A673 (cell line): ENCODE data around the gene GJA5. TPM values are rescaled to one million over a fixed set of nuclear protein-coding genes. Genes with fewer than 3 reads are reported as not detected.

Experiments used
- BruUV-seq: library from RNA; stranded (reverse); fragments of 400-500 nt; replicated peaks from 2 replicates; lab custom pipeline; 2021; lab: Mats Ljungman, UMichigan
- CTCF ChIA-PET: fragments of 300-600 bp; sonication (Branson Sonifier 250); formaldehyde crosslinking; loops from one replicate; lab custom pipeline; 2022; ENCODE audit warnings: antibody characterized with exemption; lab: Charles Lee
- POLR2A ChIA-PET: fragments of 300-600 bp; sonication (Branson Sonifier 250); formaldehyde crosslinking; loops from one replicate; lab custom pipeline; 2022; ENCODE audit warnings: antibody characterized with exemption; ENCODE audit not compliant: low non-redundant PET; lab: Charles Lee
- DNase-seq: peaks from one replicate; pipeline ENCODE4 v3.0.0-alpha.2; 2015; ENCODE audit warnings: low spot score
- H3K27ac ChIP-seq: fragments of 200-600 bp; sonication (generic); 2 replicates; pipeline ENCODE4 v1.5.1; 2016; ENCODE audit warnings: mixed run types, low read depth, mild to moderate bottlenecking, mixed read lengths, antibody characterized with exemption, low read length; ENCODE audit not compliant: poor library complexity, severe bottlenecking
- H3K27me3 ChIP-seq: fragments of 200-600 bp; sonication (generic); replicated peaks from 2 replicates; pipeline ENCODE4 v1.6.1; 2017; ENCODE audit warnings: mixed run types, low read depth, mild to moderate bottlenecking, mixed read lengths, antibody characterized with exemption, low read length; ENCODE audit not compliant: insufficient read depth, poor library complexity
- H3K36me3 ChIP-seq: fragments of 200-600 bp; sonication (generic); 2 replicates; pipeline ENCODE4 v1.6.1; 2016; ENCODE audit warnings: mixed run types, mild to moderate bottlenecking, mixed read lengths, antibody characterized with exemption, low read length; ENCODE audit not compliant: insufficient read depth, poor library complexity, severe bottlenecking
- H3K4me1 ChIP-seq: fragments of 200-600 bp; sonication (generic); 2 replicates; pipeline ENCODE4 v1.6.1; 2017; ENCODE audit warnings: mixed run types, mild to moderate bottlenecking, mixed read lengths, antibody characterized with exemption, low read length; ENCODE audit not compliant: insufficient read depth, poor library complexity, severe bottlenecking
- H3K4me3 ChIP-seq: fragments of 200-600 bp; sonication (generic); 2 replicates; pipeline ENCODE4 v1.5.1; 2016; ENCODE audit warnings: low read depth, mixed run types, mild to moderate bottlenecking, mixed read lengths, low read length; ENCODE audit not compliant: poor library complexity, severe bottlenecking
- H3K9me3 ChIP-seq: fragments of 200-600 bp; sonication (generic); 2 replicates; pipeline ENCODE4 v1.6.1; 2016; ENCODE audit warnings: mixed run types, low read depth, mild to moderate bottlenecking, mixed read lengths, antibody characterized with exemption, low read length; ENCODE audit not compliant: poor library complexity, severe bottlenecking
- EZH2 ChIP-seq: fragments of 200-600 bp; sonication (generic); IDR thresholded peaks from 2 replicates; pipeline ENCODE4 v1.6.1; 2017; ENCODE audit warnings: borderline replicate concordance, low read depth, mild to moderate bottlenecking, mixed read lengths, antibody characterized with exemption, low read length; ENCODE audit not compliant: poor library complexity, severe bottlenecking
- intact Hi-C: fragments of 100-400 bp; cut with micrococcal nuclease; formaldehyde crosslinking; loops from one replicate; pipeline ENCODE4 v1.10.0; 2022; ENCODE audit not compliant: unreplicated experiment
- total RNA-seq: library from RNA; stranded (reverse); gene quantifications from 2 replicates; pipeline ENCODE4 v1.2.3, GENCODE V29; 2021
- TF ChIP-seq, protein P1 (sequence below): fragments of 300-800, 200-600 bp; sonication (generic); conservative IDR thresholded peaks from 2 replicates; pipeline ENCODE4 v1.5.1; 2017; ENCODE audit warnings: low read depth, mild to moderate bottlenecking, antibody characterized with exemption, low read length, moderate library complexity, mixed read lengths

The GJA5 gene
- total RNA-seq, 1 experiment from 2014 or later = not detected

GRCh38 chr1:147719711-147720225 lies 40.6 kb downstream of the GJA5 start:
- no peaks in the 10 kb centered on the region for H3K4me1 ChIP-seq
- DNase-seq = no peak
- H3K36me3 ChIP-seq = no peaks in the 10 kb centered on the region
- no peaks in the 10 kb centered on the region for H3K9me3 ChIP-seq
- ChIA-PET POLR2A (no interaction called here), CTCF (no interaction called here)
- H3K27me3 ChIP-seq = no peaks in the 10 kb centered on the region
- TF ChIP-seq, protein P1, sequence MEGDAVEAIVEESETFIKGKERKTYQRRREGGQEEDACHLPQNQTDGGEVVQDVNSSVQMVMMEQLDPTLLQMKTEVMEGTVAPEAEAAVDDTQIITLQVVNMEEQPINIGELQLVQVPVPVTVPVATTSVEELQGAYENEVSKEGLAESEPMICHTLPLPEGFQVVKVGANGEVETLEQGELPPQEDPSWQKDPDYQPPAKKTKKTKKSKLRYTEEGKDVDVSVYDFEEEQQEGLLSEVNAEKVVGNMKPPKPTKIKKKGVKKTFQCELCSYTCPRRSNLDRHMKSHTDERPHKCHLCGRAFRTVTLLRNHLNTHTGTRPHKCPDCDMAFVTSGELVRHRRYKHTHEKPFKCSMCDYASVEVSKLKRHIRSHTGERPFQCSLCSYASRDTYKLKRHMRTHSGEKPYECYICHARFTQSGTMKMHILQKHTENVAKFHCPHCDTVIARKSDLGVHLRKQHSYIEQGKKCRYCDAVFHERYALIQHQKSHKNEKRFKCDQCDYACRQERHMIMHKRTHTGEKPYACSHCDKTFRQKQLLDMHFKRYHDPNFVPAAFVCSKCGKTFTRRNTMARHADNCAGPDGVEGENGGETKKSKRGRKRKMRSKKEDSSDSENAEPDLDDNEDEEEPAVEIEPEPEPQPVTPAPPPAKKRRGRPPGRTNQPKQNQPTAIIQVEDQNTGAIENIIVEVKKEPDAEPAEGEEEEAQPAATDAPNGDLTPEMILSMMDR = no peak
- no peak for TF ChIP-seq EZH2
- H3K4me3 ChIP-seq = no peak overlapping the region
- no TSS peak for BruUV-seq
- H3K27ac ChIP-seq = no peak overlapping the region
- intact Hi-C loops = loop anchor here (5.0 kb wide), 1 partner anchor 48 kb away; no protein-coding TSS in a partner anchor

DNA sequence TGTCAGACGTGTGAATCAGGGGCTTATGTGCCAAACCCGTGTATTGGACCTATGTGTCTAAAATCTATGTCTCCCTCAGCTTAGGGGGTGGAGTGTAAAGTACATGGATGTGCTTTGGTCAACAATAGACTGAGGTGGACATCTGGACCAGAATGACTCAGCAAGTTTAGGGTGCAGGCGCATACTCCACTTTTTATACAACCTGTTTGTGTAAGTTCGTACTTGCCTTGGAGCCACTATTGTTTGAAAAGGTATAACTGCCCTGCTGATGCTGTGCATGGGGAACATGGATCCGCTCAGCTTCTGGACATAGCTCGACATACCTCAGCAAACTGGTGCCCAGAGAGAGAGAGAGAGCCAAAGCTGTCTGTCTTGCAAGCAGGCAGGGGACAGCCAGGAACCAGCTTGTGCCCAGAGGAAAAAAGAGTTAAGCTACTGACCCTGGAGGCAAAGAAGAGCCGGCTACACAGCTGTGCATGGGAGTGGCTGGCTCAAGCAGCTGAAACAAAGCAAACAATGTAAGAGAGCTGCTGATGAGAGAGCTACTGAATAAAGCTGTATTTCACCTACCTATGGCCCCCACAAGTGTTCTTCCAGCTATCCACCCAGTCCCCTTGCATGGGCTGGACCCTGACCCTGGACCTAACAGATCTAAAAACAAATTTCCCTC lies 41.2 kb downstream of the GJA5 start:
- no peaks in the 10 kb centered on the region for H3K4me1 ChIP-seq
- H3K36me3 ChIP-seq = no peaks in the 10 kb centered on the region
- no peak overlapping the region for H3K4me3 ChIP-seq
- peaks cover 5% of the 10 kb centered on the region for H3K27me3 ChIP-seq
- POLR2A ChIA-PET = no interaction called here
- no peak overlapping the region for H3K27ac ChIP-seq
- H3K9me3 ChIP-seq = no peaks in the 10 kb centered on the region
- DNase-seq = no peak
- CTCF ChIA-PET = no interaction called here
- no TSS peak for BruUV-seq
- no peak for TF ChIP-seq EZH2
- TF ChIP-seq, protein P1 = no peak
- intact Hi-C loops = no loop called here

- intact Hi-C loops = no loop called here
- H3K36me3 ChIP-seq = no peaks in the 10 kb centered on the region
- TF ChIP-seq, protein P1 = no peak
- no peak for TF ChIP-seq EZH2
- no peak overlapping the region for H3K27ac ChIP-seq
- CTCF ChIA-PET = no interaction called here
- DNase-seq = no peak
- POLR2A ChIA-PET = no interaction called here
- no peak overlapping the region for H3K4me3 ChIP-seq
- H3K27me3 ChIP-seq = peaks cover 12% of the 10 kb centered on the region
- no peaks in the 10 kb centered on the region for H3K9me3 ChIP-seq
- no TSS peak for BruUV-seq
- no peaks in the 10 kb centered on the region for H3K4me1 ChIP-seq
Measured at GRCh38 chr1:147717706-147718097, 42.7 kb downstream of the GJA5 start.
